H9 (cell line): ENCODE data around the gene APP. TPM values are rescaled to one million over a fixed set of nuclear protein-coding genes. Genes with fewer than 3 reads are reported as not detected.

Experiments used
- DNase-seq: peaks from one replicate; pipeline ENCODE4 v3.0.0-alpha.2; 2017
- H2AFZ ChIP-seq: one replicate; pipeline ENCODE4 v1.6.1; 2013; ENCODE audit warnings: mild to moderate bottlenecking, low read length, control low read depth, moderate library complexity
- H2AK5ac ChIP-seq: 2 replicates; pipeline ENCODE4 v1.6.1; 2013; ENCODE audit warnings: low read length, control low read depth, mixed read lengths; ENCODE audit not compliant: insufficient read length
- H2BK120ac ChIP-seq: one replicate; pipeline ENCODE4 v1.6.1; 2013; ENCODE audit warnings: low read depth, mild to moderate bottlenecking, low read length, control low read depth, inconsistent platforms; ENCODE audit not compliant: poor library complexity, severe bottlenecking
- H2BK12ac ChIP-seq: 2 replicates; pipeline ENCODE4 v1.6.1; 2013; ENCODE audit warnings: low read length, control low read depth, mixed read lengths, low read depth; ENCODE audit not compliant: insufficient read length
- H2BK15ac ChIP-seq: 2 replicates; pipeline ENCODE4 v1.6.1; 2013; ENCODE audit warnings: low read depth, low read length, control low read depth
- H2BK20ac ChIP-seq: one replicate; pipeline ENCODE4 v1.6.1; 2013; ENCODE audit warnings: low read depth, mild to moderate bottlenecking, low read length, control low read depth, inconsistent platforms; ENCODE audit not compliant: poor library complexity, severe bottlenecking
- H2BK5ac ChIP-seq: 2 replicates; pipeline ENCODE4 v1.6.1; 2013; ENCODE audit warnings: low read length, control low read depth, mixed read lengths; ENCODE audit not compliant: insufficient read length
- H3K14ac ChIP-seq: 2 replicates; pipeline ENCODE4 v1.6.1; 2013; ENCODE audit warnings: low read length, control low read depth; ENCODE audit not compliant: insufficient read depth
- H3K18ac ChIP-seq: 2 replicates; pipeline ENCODE4 v1.6.1; 2013; ENCODE audit warnings: low read depth, mild to moderate bottlenecking, mixed read lengths, low read length, control low read depth; ENCODE audit not compliant: insufficient read length
- H3K23ac ChIP-seq: 2 replicates; pipeline ENCODE4 v1.6.1; 2013; ENCODE audit warnings: low read length, control low read depth, mixed read lengths, low read depth; ENCODE audit not compliant: insufficient read length
- H3K23me2 ChIP-seq: 2 replicates; pipeline ENCODE4 v1.6.1; 2013; ENCODE audit warnings: low read depth, mild to moderate bottlenecking, mixed read lengths, low read length, control low read depth; ENCODE audit not compliant: insufficient read length, poor library complexity, severe bottlenecking
- H3K27ac ChIP-seq: 2 replicates; pipeline ENCODE4 v1.5.1; 2013; ENCODE audit warnings: low read length, control low read depth, mixed read lengths, low read depth; ENCODE audit not compliant: insufficient read length
- H3K27me3 ChIP-seq: 2 replicates; pipeline ENCODE4 v1.6.1; 2013; ENCODE audit warnings: low read length, control low read depth, inconsistent platforms; ENCODE audit not compliant: insufficient read depth
- H3K4ac ChIP-seq: 2 replicates; pipeline ENCODE4 v1.6.1; 2013; ENCODE audit warnings: low read depth, mild to moderate bottlenecking, control low read depth, inconsistent platforms, low read length, moderate library complexity
- H3K4me1 ChIP-seq: 2 replicates; pipeline ENCODE4 v1.6.1; 2013; ENCODE audit warnings: low read length, control low read depth, inconsistent platforms; ENCODE audit not compliant: insufficient read depth
- H3K4me2 ChIP-seq: 2 replicates; pipeline ENCODE4 v1.6.1; 2013; ENCODE audit warnings: low read length, control low read depth, mixed read lengths; ENCODE audit not compliant: insufficient read length, insufficient read depth
- H3K56ac ChIP-seq: 2 replicates; pipeline ENCODE4 v1.6.1; 2013; ENCODE audit warnings: low read depth, mild to moderate bottlenecking, mixed read lengths, low read length, control low read depth; ENCODE audit not compliant: insufficient read length
- H3K79me1 ChIP-seq: 2 replicates; pipeline ENCODE4 v1.6.1; 2013; ENCODE audit warnings: low read depth, mild to moderate bottlenecking, moderate library complexity, low read length, control low read depth, inconsistent platforms; ENCODE audit not compliant: insufficient read depth, poor library complexity, severe bottlenecking
- H3K79me2 ChIP-seq: 2 replicates; pipeline ENCODE4 v1.6.1; 2013; ENCODE audit warnings: low read length, control low read depth, inconsistent platforms; ENCODE audit not compliant: insufficient read depth
- H3K9ac ChIP-seq: 2 replicates; pipeline ENCODE4 v1.6.1; 2013; ENCODE audit warnings: low read length, control low read depth, mixed read lengths; ENCODE audit not compliant: insufficient read length; ENCODE audit errors: extremely low read depth
- H3K9me3 ChIP-seq: one replicate; pipeline ENCODE4 v1.6.1; 2013; ENCODE audit warnings: low read depth, low read length, inconsistent platforms; ENCODE audit not compliant: control insufficient read depth
- H3T11ph ChIP-seq: one replicate; pipeline ENCODE4 v1.6.1; 2013; ENCODE audit warnings: mild to moderate bottlenecking, low read length, control low read depth, inconsistent platforms
- H4K20me1 ChIP-seq: one replicate; pipeline ENCODE4 v1.6.1; 2013; ENCODE audit not compliant: control insufficient read depth, insufficient read length, insufficient read depth
- H4K5ac ChIP-seq: 2 replicates; pipeline ENCODE4 v1.6.1; 2013; ENCODE audit warnings: low read depth, mild to moderate bottlenecking, mixed read lengths, low read length, control low read depth; ENCODE audit not compliant: insufficient read length
- H4K8ac ChIP-seq: replicated peaks from 2 replicates; pipeline ENCODE4 v1.6.1; 2013; ENCODE audit warnings: low read length, control low read depth, mixed read lengths, low read depth; ENCODE audit not compliant: insufficient read length
- H4K91ac ChIP-seq: 2 replicates; pipeline ENCODE4 v1.6.1; 2013; ENCODE audit warnings: low read depth, mild to moderate bottlenecking, moderate library complexity, mixed read lengths, low read length, control low read depth; ENCODE audit not compliant: insufficient read length
- H3K27ac Mint-ChIP-seq, 3 experiments: 2 replicates in 2 of 3; 3 replicates in 1 of 3; pipeline ENCODE4 v1.8.0; 2020 to 2021; ENCODE audit warnings: mixed read lengths in 3 of 3, mild to moderate bottlenecking in 1 of 3, moderate library complexity in 1 of 3
- H3K27me3 Mint-ChIP-seq: 2 replicates; pipeline ENCODE4 v1.8.0; 2021; ENCODE audit warnings: low read depth, mild to moderate bottlenecking, moderate library complexity, mixed read lengths
- H3K36me3 Mint-ChIP-seq, 3 experiments: 2 replicates in 2 of 3; 3 replicates in 1 of 3; pipeline ENCODE4 v1.8.0; 2020 to 2021; ENCODE audit warnings: low read depth in 3 of 3, mixed read lengths in 3 of 3; ENCODE audit not compliant: insufficient read depth in 1 of 3
- H3K4me1 Mint-ChIP-seq, 2 experiments: 2 replicates each; pipeline ENCODE4 v1.8.0; 2020; ENCODE audit warnings: mixed read lengths in 2 of 2
- H3K4me3 Mint-ChIP-seq, 2 experiments: 2 replicates in 1 of 2; 3 replicates in 1 of 2; pipeline ENCODE4 v1.8.0; 2020 to 2021; ENCODE audit warnings: mild to moderate bottlenecking in 2 of 2, mixed read lengths in 2 of 2, moderate library complexity in 1 of 2
- H3K9me3 Mint-ChIP-seq, 2 experiments: 2 replicates in 1 of 2; 3 replicates in 1 of 2; pipeline ENCODE4 v1.8.0; 2020; ENCODE audit warnings: mild to moderate bottlenecking in 2 of 2, mixed read lengths in 2 of 2, moderate library complexity in 1 of 2
- CTCF ChIP-seq: fragments of 200-600 bp; sonication (generic); conservative IDR thresholded peaks from 3 replicates; pipeline ENCODE4 v1.8.0; 2021; ENCODE audit warnings: antibody characterized with exemption, mild to moderate bottlenecking
- WGBS: extraction: QIAGEN DNeasy Blood & Tissue Kit; methylation state at CpG from one replicate; pipeline ENCODE4 v1.1.7; 2013; ENCODE audit warnings: missing lambda C conversion rate, low lambda C conversion rate, mixed read lengths; ENCODE audit not compliant: insufficient read length; ENCODE audit errors: extremely low coverage; 5-methylcytosine and 5-hydroxymethylcytosine counted together
- total RNA-seq: library from RNA; stranded (reverse); gene quantifications from 2 replicates; pipeline ENCODE4 v1.2.1, GENCODE V29; 2021

Gene APP
- total RNA-seq, 1 experiment from 2014 or later, result 380 TPM

DNA sequence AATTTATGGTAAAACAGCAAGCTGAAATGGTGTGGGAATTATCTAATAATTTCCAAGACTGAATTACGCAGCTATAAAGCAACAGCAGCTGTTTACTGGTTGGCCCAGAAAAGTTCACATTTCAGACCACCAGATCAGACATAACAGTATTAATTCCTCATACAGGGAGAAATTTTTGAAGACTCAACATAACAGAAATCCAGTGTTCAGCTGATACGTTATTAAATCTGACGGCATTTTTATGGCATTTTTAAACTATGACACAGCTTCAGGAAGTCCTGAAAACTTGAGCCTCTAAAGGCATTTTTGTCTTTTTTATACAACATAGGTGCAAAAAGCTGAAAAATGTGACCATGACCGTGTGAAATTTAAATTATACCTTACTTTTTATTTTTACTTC, 91.2 kb downstream of the APP start:
- H3K4me1 Mint-ChIP-seq, result peaks cover 47 to 52% of the 10 kb centered on the region in 2 experiments
- H3K9me3 ChIP-seq, result no peaks in the 10 kb centered on the region
- H4K8ac ChIP-seq, result no peak overlapping the region
- H2BK5ac ChIP-seq, result no peak overlapping the region
- H3K27me3 Mint-ChIP-seq, result no peaks in the 10 kb centered on the region
- H2BK12ac ChIP-seq, result no peak overlapping the region
- H3K9ac ChIP-seq, result no peak overlapping the region
- H3K23me2 ChIP-seq, result no peaks in the 10 kb centered on the region
- H4K91ac ChIP-seq, result no peak overlapping the region
- H2BK15ac ChIP-seq, result no peak overlapping the region
- H3K27ac ChIP-seq, result no peak overlapping the region
- H4K5ac ChIP-seq, result no peak overlapping the region
- no peak overlapping the region for H2BK20ac ChIP-seq
- no peaks in the 10 kb centered on the region for H3K9me3 Mint-ChIP-seq
- no peaks in the 10 kb centered on the region for H4K20me1 ChIP-seq
- H2AK5ac ChIP-seq, result no peak overlapping the region
- no peaks in the 10 kb centered on the region for H3K27me3 ChIP-seq
- no peak overlapping the region for H3K18ac ChIP-seq
- H3K14ac ChIP-seq, result no peak overlapping the region
- H3K56ac ChIP-seq, result no peak overlapping the region
- peaks cover 19% of the 10 kb centered on the region; the same call in 1 of the 2 replicates for H3K79me2 ChIP-seq
- no CpG with 5 or more reads among the region's 4 CpGs for WGBS
- H3K4me2 ChIP-seq, result no peak overlapping the region
- H3T11ph ChIP-seq, result no peak overlapping the region
- H3K36me3 Mint-ChIP-seq, result peaks cover under 1 to 9% (median under 1%) of the 10 kb centered on the region in 3 experiments; a peak in 4 of 7 replicates
- no peak overlapping the region for H2BK120ac ChIP-seq
- H3K4ac ChIP-seq, result no peak overlapping the region
- no peak overlapping the region for H3K23ac ChIP-seq
- H3K79me1 ChIP-seq, result peaks cover 6% of the 10 kb centered on the region
- H3K27ac Mint-ChIP-seq, result peak overlapping the region in 1 of 3 experiments; percentile 53; a peak in 1 of 7 replicates
- no peak overlapping the region for H3K4me3 Mint-ChIP-seq
- TF ChIP-seq CTCF, result no peak
- no peak overlapping the region for H2AFZ ChIP-seq
- DNase-seq, result no peak
- H3K4me1 ChIP-seq, result peaks cover 5% of the 10 kb centered on the region; the same call in 1 of the 2 replicates
